HG03066 (cell line): ENCODE results near the gene PRC1.
"Not testable (repeated sequence)": the region's sequence is repeated elsewhere in the genome, so short reads cannot be mapped to it uniquely, and the experiment has no call there.

Source experiments
- ATAC-seq: cut with Tn5 transposase; IDR thresholded peaks from one replicate; pipeline ENCODE4 v1.9.1; 2021; ENCODE audit warnings: low read depth; ENCODE audit not compliant: unreplicated experiment

The PRC1 gene

DNA sequence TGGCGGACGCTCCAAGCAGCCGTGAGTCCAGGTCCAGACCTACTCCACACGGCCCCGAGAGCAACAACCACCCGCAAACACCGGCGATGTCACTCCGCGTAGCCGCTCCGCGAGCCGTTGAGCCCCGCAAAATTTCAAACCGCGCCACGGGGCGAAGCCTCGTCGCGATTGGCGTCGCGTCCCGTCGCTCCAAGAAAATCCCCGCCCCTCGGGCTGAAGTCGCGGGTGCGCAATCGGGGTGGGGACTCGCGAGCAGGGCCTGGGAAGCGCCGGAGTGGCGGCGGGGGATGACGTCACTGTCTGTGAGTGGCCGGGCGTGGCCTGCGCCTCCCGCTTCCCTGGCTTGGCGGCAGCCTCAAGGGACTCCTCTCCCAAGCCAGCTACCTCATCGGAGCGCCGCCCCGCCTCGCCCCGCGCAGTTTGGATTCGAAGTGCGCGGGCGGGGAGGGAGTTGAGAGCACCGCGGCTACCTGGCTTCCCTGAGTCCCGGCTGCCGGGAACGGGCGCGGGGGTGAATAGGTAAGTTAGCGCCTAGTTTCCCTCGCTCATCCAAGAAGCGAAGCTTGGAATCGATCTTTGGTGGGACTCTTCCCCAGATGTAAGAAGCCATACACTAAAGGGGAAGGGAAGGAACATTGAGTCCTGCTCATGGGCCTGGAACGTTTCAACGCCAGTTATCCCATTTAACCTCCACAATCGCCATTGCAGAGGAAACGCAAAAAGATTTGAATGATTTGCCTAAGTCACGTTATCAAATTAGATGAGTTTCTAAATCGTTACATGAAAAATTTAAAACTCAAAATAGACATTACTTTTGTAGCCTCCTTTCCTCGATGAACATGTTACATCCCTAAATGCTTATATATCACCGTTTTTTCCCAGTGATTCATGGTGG lies at the start of gene PRC1:
PRC1 (minus strand) TSS at position 119 of the 895 bp plus-strand sequence; CDS start at position 1, 118 bp downstream.
- peak; percentile 91 for ATAC-seq

GRCh38 chr15:91043202-91043874 lies 49.0 kb upstream of the PRC1 start:
- no peak for ATAC-seq

DNA sequence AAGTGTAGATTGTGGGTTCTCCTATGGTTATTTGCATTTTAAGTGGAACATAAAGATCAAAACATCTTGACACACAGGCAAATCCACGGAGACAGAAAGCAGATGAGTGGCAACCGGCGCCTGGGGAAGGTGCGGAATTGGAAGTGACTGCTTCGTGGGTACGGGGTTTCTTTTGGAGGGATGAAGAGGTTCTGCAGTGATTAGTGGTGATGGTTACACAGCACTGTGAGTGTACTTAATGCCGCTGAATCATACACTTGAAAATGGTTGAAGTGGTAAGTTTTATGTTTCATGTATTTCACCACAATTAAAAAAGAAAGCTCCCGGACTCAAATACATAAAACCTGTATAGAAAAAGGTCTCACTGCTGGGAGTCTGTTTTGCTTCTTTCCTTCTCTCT lies 46.5 kb upstream of the PRC1 start:
- no peak for ATAC-seq

- no peak for ATAC-seq
These were observed 45.7 kb upstream of the PRC1 start for GRCh38 chr15:91039996-91040395.

- ATAC-seq, result no peak
These were observed 38.8 kb upstream of the PRC1 start for GRCh38 chr15:91032919-91033803.

- ATAC-seq, result no peak
These were observed 37.5 kb upstream of the PRC1 start for GRCh38 chr15:91031796-91032195.

DNA sequence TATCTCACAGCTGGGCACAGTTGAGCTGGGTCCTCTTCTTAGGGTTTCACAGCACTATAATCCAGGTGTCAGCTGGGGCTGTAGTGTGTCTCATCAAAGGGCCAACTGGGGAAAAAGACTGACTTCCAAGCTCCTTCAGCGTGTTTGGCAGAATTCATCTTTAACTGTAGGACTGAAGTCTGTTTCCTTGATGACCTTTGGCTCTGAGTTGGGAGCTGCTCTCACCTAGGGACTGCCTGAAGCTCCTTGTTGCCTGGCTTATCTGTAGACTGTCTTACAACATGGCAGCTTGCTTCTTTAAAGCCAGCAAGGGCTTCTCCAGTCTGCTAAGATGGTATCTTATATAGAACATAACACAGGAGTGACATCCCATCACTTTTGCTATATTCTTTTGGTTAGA lies 33.3 kb upstream of the PRC1 start:
- ATAC-seq, result no peak

DNA sequence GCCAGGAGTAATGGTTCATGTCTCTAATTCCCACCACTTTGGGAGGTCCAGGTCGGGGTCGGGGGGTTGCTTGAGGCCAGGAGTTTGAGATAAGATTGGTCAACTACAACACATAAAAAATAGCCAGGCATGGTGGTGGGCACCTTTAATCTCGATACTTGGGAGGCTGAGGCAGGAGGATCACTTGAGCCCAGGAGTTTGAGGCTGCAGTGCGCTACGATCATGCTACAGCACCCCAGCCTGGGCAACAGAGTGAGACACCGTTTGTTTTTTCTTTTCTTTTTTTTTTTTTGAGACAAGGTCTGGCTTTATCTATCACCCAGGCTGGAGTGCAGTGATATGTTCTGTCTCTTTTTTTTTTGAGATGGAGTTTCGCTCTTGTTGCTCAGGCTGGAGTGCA lies 29.4 kb upstream of the PRC1 start:
- ATAC-seq, result no peak

GRCh38 chr15:91022832-91023129 lies 28.4 kb upstream of the PRC1 start:
- ATAC-seq, result no peak

DNA sequence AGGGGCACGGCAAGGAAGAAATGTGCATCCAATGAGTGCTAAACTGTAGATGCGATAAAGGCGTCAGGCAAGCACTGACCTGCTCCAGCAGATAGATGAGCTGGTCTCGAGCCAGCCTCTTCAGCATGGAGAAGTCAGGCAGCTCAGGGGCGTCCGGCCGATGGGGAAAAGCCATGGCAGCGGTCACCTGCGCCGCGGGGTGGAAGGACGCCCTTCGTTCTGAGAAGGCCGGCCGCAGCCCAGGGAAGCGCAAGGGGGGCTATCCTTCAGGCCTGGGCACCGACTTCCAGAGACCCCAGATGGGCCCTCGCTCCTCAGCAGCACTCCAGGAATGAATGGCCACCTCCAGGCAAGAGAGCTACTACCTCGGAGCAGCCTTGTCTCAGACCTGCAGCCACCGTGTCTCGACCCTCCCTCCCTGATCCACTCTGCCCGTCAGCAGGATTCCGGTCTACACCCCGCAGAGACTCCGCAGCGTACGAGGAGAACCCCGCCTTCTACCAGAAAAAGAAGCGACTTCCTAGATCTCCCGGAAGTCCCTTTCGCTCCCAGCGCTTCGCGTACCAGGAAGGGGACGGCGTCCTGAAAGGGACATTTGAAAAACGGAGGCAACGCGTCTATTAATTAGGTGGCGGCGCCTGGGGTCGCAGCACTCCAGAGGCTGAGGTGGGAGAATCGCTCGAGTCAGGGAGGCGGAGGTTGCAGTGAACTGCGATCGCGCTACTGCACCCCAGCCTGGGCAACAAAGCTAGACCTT lies 27.9 kb upstream of the PRC1 start, which contains the start of gene VPS33B:
VPS33B (minus strand) TSS at position 520 of the 757 bp plus-strand sequence; CDS start at position 175, 345 bp downstream.
- peak; percentile 72 for ATAC-seq

DNA sequence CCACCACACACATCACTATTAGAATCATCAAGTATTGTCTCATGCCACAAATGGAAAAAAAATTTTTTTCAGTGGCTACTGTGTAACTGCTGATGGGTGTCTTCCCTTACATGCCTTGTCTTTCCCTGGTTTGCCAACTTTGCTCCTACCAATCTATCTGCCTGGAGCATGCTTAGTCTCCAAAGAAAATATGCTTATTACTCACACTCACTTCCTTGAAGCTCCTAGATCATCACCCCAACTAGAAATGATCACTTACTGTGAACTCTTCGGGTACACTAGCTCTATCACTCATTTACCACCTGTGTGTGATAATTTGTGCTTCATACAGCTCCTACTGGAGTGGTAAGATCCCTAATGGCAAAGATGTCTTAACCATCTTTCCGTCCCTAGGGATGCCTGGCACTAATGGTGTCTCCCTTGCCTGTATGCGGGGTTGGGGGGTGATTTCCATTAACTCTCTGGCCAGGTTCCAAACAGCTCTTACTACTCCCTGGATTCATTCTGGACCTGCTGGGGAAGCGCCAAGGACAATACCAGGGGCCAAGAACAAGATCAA lies 27.3 kb upstream of the PRC1 start:
- no peak for ATAC-seq

DNA sequence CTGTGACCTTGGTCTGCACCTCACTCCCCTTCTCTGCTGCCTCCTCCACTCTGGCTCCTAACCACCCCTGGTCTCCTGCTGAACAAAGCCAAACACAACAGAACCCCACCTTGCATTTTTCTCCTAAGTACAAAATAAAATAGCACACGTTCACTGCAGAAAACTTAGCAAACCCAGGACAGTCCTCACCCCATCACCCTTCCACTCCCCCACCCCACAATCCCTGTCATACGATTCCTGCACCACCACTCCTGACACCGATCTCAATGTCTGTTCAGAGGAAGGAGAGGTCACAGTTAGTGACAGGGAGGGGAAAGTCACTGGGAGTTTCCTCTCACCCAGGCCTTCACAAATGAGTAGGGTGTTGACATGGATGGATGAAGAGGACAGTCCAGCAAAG lies 23.8 kb upstream of the PRC1 start:
- no peak for ATAC-seq

DNA sequence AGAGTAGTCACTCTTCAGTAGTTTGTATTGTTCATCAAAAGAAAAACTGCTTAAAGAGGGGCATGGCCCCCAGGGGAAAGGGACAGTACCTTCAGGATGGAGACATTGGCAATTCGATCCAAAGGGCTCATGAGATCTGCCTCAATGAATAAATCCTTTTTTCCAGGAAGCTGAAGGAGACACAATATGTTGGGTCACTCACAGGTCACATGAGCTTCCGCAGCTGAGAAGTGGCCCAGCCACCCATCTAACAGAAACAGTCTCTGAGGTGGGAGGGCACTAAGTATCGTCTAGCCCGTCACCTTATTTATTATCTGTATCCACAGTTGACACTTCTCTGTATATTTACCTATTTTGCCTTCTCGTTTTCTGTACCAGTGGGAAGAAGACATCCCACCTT lies 23.4 kb upstream of the PRC1 start:
- ATAC-seq, result no peak

- not testable (repeated sequence) for ATAC-seq
These were observed 19.4 kb upstream of the PRC1 start for GRCh38 chr15:91013701-91014100.

GRCh38 chr15:91007266-91007665 lies 12.9 kb upstream of the PRC1 start:
- ATAC-seq, result no peak

GRCh38 chr15:91001209-91001608 lies 6.9 kb upstream of the PRC1 start:
- ATAC-seq, result no peak

DNA sequence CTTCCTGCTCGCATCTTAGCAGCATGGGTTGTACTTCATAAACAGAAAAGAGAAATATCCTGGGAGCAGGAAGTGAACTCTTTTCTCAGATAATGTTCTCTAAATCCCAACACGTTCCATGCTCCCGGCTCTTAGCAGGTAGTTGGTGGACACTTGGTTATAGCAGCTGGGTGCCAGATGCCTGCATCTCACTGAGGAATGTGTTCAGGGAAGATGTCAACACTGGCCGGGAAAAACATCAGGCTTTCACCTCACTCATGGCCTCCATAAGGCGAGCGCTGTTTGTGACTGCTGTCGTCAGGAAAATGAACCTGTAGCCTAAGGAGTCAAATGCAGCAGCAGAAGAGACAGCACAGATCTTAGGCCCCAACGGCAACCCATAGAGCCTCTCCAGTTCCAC lies 4.4 kb upstream of the PRC1 start:
- no peak for ATAC-seq

DNA sequence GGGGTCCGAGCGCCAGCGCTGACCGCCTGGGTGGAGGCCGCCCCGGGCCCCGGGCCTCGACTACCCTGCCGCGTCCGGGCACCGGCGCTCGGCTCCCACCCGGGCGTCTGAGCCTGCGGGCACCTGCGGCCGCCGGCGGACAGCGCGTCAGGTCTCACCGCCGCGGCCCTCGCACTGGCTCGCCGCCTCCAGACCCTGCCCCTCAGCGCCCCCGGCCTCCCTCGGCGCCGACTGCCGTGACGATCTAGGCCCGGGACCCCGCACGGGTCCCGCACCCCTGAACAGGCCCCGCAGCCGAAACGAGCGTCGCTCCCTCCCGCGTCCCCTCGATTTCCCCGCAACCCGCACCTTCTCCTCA lies 297 bp downstream of the PRC1 start:
- peak; percentile 22 for ATAC-seq

DNA sequence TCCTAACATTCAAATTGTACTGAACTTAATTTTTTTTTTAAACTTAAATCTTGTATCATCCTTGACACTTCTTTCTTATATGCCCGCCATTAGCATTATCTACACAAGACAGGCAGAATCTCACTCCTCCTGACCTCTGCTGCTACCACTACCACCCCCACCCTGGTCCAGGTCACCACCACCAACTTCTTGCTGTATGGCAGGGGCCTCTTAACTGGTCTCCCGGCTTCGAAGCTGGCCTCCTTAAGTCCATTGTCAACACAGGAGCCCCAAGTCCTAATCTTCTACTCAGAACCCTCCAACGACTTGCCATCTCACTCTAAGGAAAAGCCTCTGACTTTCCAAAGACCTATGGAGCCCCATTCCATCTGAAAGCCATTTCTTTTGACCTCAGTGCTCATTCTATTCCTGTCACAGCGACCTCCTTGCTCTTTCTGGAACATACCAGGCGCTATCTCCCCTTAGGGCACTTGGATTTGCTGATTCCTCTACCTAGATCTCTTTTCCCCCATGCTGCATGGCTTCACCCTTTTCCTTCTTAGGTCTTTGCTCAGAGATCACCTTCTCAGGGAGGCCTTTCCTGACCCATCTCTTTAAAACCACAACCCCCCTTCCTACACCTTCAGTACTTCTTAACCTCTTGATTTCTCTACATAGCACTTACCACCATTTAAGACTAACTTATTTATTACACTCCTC lies 2.6 kb downstream of the PRC1 start:
- ATAC-seq, result no peak
